Neural cell (in vitro differentiated cells): Measurements from ENCODE around the gene FRMPD4.

Source experiments
- EZH2 ChIP-seq: fragments of 200-600, 300-800 bp; shearing (Covaris generic), sonication (generic); IDR thresholded peaks from 2 replicates; pipeline ENCODE4 v1.6.1; 2014; ENCODE audit warnings: antibody characterized with exemption, low read length, borderline replicate concordance, mild to moderate bottlenecking; ENCODE audit not compliant: insufficient read depth, poor library complexity, severe bottlenecking
- POLR2AphosphoS5 ChIP-seq: IDR thresholded peaks from 2 replicates; pipeline ENCODE4 v1.6.1; 2012
- TF ChIP-seq, protein P1 (sequence below): fragments of 450-650 bp; IDR thresholded peaks from 2 replicates; pipeline ENCODE4 v1.5.1; 2014; ENCODE audit warnings: antibody characterized with exemption, mild to moderate bottlenecking, moderate library complexity; ENCODE audit not compliant: poor library complexity, severe bottlenecking

DNA sequence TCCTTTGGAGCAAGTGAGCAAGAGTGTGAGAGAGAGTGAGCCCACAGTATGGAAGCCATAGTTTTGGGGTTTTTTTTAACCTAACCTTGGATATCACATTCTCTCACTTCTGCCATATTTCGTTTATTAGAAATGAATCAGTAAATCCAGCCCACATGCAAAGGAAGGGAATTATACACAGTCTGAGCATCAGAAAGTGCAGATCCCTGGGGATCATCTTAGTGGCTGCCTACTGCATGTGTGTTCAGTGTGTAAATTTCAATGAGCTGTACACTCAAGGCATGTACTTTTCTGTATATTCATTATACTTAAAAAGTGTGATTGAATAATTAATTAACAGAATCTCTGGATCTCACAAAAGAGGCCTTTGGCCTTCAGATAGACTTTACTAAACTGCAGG is 519.2 kb downstream of the FRMPD4 start:
- TF ChIP-seq EZH2: no peak
- no peak for TF ChIP-seq POLR2AphosphoS5
- TF ChIP-seq, protein P1, sequence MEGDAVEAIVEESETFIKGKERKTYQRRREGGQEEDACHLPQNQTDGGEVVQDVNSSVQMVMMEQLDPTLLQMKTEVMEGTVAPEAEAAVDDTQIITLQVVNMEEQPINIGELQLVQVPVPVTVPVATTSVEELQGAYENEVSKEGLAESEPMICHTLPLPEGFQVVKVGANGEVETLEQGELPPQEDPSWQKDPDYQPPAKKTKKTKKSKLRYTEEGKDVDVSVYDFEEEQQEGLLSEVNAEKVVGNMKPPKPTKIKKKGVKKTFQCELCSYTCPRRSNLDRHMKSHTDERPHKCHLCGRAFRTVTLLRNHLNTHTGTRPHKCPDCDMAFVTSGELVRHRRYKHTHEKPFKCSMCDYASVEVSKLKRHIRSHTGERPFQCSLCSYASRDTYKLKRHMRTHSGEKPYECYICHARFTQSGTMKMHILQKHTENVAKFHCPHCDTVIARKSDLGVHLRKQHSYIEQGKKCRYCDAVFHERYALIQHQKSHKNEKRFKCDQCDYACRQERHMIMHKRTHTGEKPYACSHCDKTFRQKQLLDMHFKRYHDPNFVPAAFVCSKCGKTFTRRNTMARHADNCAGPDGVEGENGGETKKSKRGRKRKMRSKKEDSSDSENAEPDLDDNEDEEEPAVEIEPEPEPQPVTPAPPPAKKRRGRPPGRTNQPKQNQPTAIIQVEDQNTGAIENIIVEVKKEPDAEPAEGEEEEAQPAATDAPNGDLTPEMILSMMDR: no peak
